SKM-1 treated with dmso at 0.1 percent for 144 hours (cell line): ENCODE results near the gene ZNF627.
"Not testable (repeated sequence)": the region's sequence is repeated elsewhere in the genome, so short reads cannot be mapped to it uniquely, and the experiment has no call there.

ENCODE experiments used
- DNase-seq: peaks from one replicate; lab custom pipeline; 2025; ENCODE audit not compliant: unreplicated experiment; lab: John Stamatoyannopoulos, UW

ZNF627 gene

GRCh38 chr19:11620553-11620952, 23.3 kb downstream of the ZNF627 start:
- no peak for DNase-seq

- DNase-seq = not testable (repeated sequence)
These were observed 25.1 kb downstream of the ZNF627 start for GRCh38 chr19:11622401-11622800.

GRCh38 chr19:11624069-11624463, 26.8 kb downstream of the ZNF627 start:
- no peak for DNase-seq

- peak; percentile 54 for DNase-seq
These were observed 29.0 kb downstream of the ZNF627 start for GRCh38 chr19:11626252-11626651.

DNA sequence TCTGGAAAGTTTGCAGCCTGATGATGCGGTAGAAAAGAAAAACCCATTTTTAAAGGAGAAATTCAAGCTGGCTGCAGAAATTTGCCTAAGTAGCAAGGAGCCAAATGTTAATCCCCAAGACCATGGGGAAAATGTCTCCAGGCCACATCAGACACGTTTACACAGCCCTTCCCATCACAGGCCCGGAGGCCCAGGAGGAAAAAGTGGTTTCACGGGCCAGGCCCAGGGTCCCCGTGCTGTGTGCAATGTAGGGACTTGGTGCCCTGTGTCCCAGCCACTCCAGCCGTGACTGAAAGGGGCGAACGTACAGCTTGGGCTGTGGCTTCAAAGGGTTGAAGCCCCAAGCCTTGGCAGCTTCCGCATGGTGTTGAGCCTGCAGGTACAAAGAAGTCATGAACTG, 35.9 kb downstream of the ZNF627 start:
- DNase-seq = no peak

DNA sequence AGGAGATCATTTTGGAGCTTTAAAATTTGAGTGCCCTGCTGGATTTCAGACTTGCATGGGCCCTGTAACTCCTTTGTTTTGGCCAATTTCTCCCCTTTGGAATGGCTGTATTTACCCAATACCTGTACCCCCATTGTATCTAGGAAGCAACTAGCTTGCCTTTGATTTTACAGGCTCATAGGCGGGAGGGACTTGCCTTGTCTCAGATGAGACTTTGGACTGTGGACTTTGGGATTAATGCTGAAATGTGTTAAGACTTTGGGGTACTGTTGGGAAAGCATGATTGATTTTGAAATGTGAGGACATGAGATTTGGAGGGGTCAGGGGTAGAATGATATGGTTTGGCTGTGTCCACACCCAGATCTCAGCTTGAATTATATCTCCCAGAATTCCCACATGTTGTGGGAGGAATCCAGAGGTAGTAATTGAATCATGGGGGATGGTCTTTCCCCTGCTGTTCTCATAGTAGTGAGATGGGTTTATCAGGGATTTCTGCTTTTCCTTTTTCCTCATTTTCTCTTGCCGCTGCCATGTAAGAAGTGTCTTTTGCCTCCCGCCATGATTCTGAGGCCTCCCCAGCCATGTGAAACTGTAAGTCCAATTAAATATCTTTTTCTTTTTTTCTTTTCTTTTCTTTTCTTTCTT, 36.9 kb downstream of the ZNF627 start:
- not testable (repeated sequence) for DNase-seq

GRCh38 chr19:11639245-11639601, 41.9 kb downstream of the ZNF627 start:
- DNase-seq = no peak

DNA sequence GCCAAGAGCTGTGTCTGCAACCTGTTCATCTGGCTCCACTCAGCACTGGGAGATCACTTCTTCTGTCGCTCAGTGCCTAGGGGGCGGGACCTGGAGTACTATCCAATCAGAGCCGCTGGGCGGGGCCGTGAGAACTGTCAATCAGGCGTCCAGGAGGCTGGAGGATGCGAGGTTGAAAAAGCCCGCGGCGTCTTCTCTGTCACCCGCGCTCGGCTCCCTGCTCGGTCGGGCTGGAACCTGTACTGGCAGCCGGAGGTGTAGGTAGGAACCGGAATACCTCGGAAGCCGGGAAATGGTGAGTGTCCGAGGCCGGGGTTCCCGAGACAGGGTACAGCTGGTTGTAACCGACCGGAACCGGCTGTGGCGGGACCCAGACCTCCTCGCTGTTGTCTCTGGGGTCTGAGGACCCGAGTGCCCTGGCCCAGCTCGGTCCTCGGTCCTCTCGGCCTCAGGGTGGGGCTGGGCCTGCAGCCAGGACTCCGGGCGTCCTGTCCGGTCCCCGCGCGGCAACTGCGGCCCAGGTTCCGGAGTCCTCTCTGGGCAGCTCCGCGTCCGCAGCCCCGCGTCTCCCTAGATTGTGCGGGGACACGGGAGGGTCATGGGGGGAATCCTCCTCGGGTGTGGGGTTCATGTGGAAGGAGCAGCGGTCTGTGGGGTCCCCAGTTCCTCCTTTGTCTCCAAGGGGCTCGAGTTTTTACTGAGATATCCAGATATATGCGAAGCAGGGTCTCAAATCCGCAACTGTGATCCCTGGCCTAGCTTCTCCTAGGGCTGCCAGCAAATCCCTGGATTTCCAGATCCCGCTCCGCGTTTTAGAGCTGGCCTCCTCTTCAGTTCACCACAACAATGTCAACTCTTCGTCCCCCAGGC, 42.6 kb downstream of the ZNF627 start:
- DNase-seq = peak; percentile 95

- no peak for DNase-seq
These were observed 44.0 kb downstream of the ZNF627 start for GRCh38 chr19:11641244-11641643.

DNA sequence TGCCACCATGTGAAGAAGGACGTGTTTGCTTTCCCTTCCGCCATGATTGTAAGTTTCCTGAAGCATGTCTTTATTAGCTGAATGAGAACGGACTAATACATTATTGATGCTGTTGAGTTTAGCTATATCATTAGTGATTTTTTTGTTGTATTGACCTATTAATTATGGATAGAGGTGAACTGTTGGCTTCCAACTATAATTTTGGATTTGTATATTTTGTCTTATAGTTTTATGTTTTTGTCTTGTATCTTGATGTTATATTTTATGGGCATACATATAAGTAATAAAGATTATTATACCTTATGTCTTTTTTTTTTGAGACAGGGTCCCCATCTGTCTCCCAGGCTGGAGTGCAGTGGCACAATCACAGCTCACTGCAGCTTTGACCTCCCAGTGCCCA, 45.6 kb downstream of the ZNF627 start:
- no peak for DNase-seq

DNA sequence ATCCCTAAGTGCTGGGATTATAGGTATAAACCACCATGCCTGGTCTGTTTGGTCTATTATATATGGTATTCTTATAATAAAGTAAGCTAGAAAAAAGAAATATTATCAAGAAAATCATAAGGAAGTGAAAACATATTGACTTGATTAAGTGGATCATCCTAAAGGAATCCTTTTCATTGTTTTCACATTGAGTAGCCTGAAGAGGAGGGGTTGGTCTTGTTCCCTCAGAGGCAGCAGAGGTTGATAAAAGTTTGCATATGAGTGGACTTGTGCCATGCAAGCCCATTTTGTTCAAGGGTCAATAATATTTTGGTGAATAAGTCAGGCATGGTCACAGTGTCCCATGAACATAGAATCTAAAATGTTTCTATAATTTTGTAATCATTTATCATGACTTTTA, 52.7 kb downstream of the ZNF627 start:
- no peak for DNase-seq

GRCh38 chr19:11651062-11651461, 53.8 kb downstream of the ZNF627 start:
- no peak for DNase-seq

DNA sequence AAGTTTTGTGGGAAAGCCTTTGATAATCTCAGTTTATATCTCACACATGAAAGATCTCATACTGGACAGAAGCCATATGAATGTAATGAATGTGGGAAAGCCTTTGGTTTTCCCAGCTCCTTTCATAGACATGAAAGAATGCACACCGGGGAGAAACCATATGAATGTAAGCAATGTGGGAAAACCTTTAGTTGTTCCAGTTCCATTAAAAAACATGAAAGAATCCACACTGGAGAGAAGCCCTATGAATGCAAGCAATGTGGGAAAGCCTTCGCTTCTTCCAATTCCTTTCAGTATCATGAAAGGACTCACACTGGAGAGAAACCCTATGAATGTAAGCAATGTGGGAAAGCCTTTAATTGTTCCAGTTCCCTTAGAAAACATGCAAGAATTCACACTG, 54.8 kb downstream of the ZNF627 start:
- no peak for DNase-seq

DNA sequence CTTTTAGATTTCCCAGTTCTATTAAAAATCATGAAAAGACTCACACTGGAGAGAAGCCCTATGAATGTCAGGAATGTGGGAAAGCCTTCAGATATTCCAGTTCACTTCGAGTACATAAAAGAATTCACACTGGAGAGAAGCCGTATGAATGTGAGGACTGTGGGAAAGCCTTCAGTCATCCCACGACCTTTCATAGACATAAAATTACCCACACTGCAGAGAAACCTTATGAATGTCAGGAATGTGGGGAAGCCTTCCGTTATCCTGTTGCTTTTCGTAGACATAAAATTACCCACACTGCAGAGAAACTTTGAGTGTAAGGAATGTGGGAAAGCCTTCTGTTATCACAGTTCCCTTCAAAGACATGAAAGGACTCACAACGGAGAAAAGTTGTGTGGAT, 55.2 kb downstream of the ZNF627 start:
- no peak for DNase-seq

DNA sequence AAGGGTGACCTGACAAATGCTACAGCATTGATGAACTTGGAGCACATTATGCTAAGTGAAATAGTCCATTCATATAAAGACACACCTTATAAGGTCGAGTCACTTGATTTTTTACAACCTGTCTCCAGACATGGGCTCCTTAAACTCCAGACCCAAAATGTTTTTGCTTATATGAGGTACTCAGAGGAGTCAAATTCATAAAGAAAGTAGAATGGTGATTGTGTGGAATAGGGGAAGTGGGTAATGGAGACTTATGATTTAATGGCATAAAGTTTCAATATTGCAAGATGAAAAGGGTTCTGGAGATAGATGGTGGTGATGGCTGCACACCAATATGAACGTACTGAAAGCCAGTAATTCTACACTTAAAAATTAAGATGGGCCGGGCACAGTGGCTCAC, 59.3 kb downstream of the ZNF627 start:
- no peak for DNase-seq

- no peak for DNase-seq
These were observed 60.0 kb downstream of the ZNF627 start for GRCh38 chr19:11657307-11657706.

GRCh38 chr19:11658970-11659369, 61.7 kb downstream of the ZNF627 start:
- DNase-seq = no peak

DNA sequence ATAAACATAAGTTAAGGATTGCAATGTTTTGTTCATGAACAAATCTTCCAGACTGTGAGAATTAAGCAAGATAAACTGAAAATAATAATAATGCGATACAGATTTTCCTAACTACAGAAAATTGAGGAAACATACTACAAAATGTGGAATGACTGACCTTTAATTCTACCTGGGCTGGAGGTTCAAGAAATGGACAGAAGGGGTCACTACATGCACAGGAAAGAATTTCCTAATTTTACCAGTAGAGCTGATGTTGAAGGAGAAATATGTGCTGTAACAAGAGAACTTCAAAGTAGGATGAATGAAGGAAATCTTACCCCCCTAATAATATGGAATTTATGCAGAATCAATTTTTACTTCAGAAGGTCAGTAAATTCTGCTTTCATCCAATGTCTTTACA, 62.3 kb downstream of the ZNF627 start:
- DNase-seq = no peak

GRCh38 chr19:11662278-11662677, 65.0 kb downstream of the ZNF627 start:
- no peak for DNase-seq

GRCh38 chr19:11663181-11663591, 65.9 kb downstream of the ZNF627 start:
- DNase-seq = no peak
